ENCODE data around the gene ARHGAP11A. TPM values are rescaled to one million over a fixed set of nuclear protein-coding genes. Genes with fewer than 3 reads are reported as not detected.

Gene ARHGAP11A
- polyA plus RNA-seq, 1 donor from 2014 or later = 0.50 TPM

Small RNA genes within 50 kb of the gene (small RNA-seq; reads per million reads assigned to genes)
- gene RN7SL286P = 0 reads per million in 3 experiments

Other genes starting within 250 kb of the ARHGAP11A start
- gene GOLGA8K, start 212.2 kb upstream of the ARHGAP11A start, polyA plus RNA-seq = 0.27 TPM in 1 of 2 replicates, not detected in the other
- gene GOLGA8O, start 159.9 kb upstream of the ARHGAP11A start, polyA plus RNA-seq = not detected in 2 replicates
- 0.61 and 0.68 TPM in 2 replicates for gene GOLGA8N, start 22.0 kb upstream of the ARHGAP11A start, polyA plus RNA-seq
- gene SCG5, start 26.2 kb downstream of the ARHGAP11A start, polyA plus RNA-seq = 112 and 116 TPM in 2 replicates
- 0.16 and 0.40 TPM in 2 replicates for gene GREM1, start 102.5 kb downstream of the ARHGAP11A start, polyA plus RNA-seq